Epithelial cell of esophagus (primary cell): ENCODE measurements around the gene LAGE3.

ENCODE experiments used
- DNase-seq: peaks from one replicate; pipeline ENCODE4 v3.0.0; 2010; ENCODE audit warnings: low read depth
- H3K4me3 ChIP-seq: 2 replicates; pipeline ENCODE4 v1.5.1; 2011; ENCODE audit warnings: mild to moderate bottlenecking, low read length, control low read depth
- TF ChIP-seq, protein P1 (sequence below): IDR thresholded peaks from 2 replicates; pipeline ENCODE4 v1.5.1; 2011; ENCODE audit warnings: low read depth, mild to moderate bottlenecking, low read length, control low read depth, inconsistent platforms; ENCODE audit not compliant: insufficient read depth; ENCODE audit errors: missing control alignments

LAGE3 gene

DNA sequence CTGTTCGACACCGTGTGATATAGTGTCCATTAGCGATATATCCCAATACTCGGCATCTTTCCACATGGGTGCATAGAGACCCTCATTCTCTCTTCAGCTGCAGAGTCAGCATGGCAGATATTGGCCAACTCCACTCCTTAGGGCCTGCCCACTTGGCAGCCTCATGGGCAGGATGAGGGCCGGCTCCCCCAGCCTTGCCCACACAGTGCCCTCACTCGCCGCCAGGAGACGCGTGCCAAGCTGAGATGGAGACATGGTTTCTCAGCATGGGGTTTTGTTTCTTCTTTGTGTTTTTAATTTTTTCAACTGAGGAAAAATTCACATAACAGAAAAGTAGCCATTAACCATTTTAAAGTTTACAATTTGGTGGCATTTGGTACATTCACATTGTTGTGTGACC lies 26.3 kb downstream of the LAGE3 start:
- TF ChIP-seq, protein P1, sequence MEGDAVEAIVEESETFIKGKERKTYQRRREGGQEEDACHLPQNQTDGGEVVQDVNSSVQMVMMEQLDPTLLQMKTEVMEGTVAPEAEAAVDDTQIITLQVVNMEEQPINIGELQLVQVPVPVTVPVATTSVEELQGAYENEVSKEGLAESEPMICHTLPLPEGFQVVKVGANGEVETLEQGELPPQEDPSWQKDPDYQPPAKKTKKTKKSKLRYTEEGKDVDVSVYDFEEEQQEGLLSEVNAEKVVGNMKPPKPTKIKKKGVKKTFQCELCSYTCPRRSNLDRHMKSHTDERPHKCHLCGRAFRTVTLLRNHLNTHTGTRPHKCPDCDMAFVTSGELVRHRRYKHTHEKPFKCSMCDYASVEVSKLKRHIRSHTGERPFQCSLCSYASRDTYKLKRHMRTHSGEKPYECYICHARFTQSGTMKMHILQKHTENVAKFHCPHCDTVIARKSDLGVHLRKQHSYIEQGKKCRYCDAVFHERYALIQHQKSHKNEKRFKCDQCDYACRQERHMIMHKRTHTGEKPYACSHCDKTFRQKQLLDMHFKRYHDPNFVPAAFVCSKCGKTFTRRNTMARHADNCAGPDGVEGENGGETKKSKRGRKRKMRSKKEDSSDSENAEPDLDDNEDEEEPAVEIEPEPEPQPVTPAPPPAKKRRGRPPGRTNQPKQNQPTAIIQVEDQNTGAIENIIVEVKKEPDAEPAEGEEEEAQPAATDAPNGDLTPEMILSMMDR: no peak
- no peak for DNase-seq
- H3K4me3 ChIP-seq: no peak overlapping the region

DNA sequence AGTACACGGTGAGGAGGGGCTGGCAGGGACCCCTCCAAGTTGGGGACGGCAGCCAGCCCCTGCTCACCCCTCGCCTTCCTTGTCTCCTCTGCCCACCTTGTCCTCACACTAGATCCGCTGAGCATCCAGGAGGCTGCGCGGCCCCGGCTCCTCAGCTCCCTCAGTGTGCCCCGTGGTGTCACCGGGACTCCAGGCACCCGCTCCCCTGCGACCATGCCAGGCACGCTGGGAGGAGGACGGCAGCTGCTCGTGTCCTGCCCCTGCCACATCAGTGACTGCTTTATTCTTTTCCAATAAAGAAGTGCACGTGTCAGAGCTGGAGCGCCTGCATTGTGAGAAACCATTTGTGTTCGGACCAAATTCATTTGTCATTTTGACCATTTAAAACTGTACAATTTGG lies 28.8 kb downstream of the LAGE3 start:
- no peak overlapping the region for H3K4me3 ChIP-seq
- DNase-seq: no peak
- TF ChIP-seq, protein P1: no peak

DNA sequence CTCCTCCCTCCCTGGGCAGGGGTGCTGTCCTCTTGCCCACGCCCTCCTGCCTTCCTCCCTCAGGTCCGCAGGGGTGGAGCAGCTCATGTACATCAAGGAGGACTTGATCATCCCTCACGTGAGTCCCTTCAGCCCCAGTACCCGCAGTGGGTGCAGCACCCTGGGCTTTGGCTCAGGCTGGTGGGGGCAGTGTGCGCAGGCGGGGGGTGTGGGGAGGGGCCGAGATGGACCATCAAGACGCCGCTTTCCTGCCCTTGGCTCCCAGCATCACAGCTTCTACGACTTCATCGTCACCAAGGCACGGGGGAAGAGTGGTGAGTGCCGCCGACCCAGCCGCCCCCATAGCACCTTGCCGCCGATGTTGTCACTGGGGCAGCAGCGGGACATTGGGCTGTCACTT lies 29.5 kb downstream of the LAGE3 start:
- DNase-seq: no peak
- TF ChIP-seq, protein P1: no peak
- no peak overlapping the region for H3K4me3 ChIP-seq

DNA sequence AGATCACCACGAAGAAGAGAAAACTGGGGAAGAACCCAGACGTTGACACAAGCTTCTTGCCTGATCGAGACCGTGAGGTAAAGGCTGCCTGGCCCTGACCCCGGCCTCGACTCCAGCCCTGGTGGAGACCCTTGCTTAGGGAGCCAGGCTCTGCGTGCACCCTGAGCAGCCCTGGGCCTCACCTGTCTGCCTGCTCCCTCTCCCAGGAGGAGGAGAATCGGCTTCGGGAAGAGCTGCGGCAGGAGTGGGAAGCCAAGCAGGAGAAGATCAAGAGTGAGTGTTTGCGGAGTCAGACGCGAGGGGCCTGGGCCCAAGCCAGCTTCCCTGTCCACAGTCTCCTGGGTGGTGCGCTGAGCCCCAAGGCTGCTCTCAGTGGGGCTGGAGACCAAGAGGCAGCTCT lies 30.6 kb downstream of the LAGE3 start:
- no peak overlapping the region for H3K4me3 ChIP-seq
- TF ChIP-seq, protein P1: no peak

DNA sequence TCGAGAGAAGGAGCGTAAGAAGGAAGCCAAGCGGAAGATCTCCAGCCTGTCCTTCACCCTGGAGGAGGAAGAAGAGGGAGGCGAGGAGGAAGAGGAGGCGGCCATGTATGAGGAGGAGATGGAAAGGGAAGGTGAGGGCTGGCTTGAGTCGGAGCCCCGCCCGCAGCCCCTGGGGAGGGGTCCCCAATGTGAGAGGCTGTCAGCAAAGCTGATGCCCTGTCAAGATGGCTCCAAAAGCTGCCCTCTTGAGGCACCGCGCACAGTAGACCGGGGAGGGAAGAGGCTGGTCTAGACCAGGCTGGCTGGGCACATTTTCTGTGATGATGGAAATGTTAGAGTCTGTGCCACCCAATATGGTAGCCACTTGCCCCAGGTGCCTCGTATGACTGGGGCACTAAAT lies 32.7 kb downstream of the LAGE3 start:
- no peak overlapping the region for H3K4me3 ChIP-seq
- TF ChIP-seq, protein P1: no peak
- DNase-seq: no peak

More for the DNA sequence above, 30.6 kb downstream of the LAGE3 start:
- no peak for DNase-seq

DNA sequence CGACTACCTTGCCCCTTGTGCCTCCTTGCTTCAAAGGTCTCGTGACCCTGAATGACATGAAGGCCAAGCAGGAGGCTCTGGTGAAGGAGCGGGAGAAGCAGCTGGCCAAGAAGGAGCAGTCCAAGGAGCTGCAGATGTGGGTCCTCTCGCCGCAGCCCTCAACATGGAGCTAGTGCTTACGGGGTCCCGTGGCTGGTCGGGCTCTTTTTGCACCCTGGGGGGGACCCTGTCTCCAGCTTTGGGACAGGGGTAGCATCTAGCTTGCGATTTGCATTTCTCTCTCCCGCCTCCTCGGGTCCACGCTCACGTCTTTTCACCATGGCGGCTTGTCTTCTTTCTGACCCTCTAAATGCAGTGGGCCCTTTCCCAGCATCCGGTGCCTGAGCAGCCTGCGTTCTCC lies 33.3 kb downstream of the LAGE3 start:
- no peak overlapping the region for H3K4me3 ChIP-seq
- TF ChIP-seq, protein P1: no peak
- DNase-seq: no peak

DNA sequence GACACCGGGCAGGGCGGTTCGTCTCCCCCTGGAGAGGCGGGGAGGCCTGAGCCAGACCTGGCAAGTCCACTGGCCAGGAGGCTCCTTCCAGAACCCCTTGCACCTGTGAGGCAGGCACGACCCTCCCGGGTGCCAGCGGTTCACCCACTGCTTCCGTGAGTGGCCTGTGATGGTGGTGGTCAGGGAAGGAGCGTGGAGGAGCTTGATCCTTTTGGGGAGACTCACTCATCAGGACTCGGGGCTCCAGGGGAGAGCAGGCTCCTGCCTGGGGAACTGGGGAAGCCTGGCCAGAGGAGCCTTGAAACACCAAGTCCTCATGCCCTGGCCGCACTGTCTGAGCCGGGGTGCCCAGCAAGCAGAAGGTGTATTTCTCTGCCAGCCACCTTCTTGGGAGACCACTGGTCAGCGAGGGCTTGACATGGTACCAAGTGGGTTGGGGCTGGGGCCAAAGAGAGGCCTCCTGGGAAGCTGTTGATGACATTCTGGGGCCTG lies 34.3 kb downstream of the LAGE3 start:
- peak overlapping the region; percentile 51 for H3K4me3 ChIP-seq
- TF ChIP-seq, protein P1: no peak
- DNase-seq: no peak
